Stimulated activated CD8-positive, alpha-beta memory T cell treated with anti-CD3 and anti-CD28 coated beads, Interleukin-4, amount 100 ng/mL, for 1 hour (primary cell): ENCODE results near the gene ALDH1A2.
"Not testable (repeated sequence)": the region's sequence is repeated elsewhere in the genome, so short reads cannot be mapped to it uniquely, and the experiment has no call there.

Source experiments
- DNase-seq, 2 donors: peaks; one replicate each; pipeline ENCODE4 v3.0.0-alpha.2; 2020; ENCODE audit warnings: low read depth in 2 of 2, low spot score in 1 of 2

Gene ALDH1A2

GRCh38 chr15:58069008-58069407, 3.5 kb upstream of the ALDH1A2 start:
- no peak for DNase-seq

- no peak for DNase-seq
These were observed 744 bp upstream of the ALDH1A2 start for GRCh38 chr15:58066042-58066867.

GRCh38 chr15:58064980-58065444, 499 bp downstream of the ALDH1A2 start:
- DNase-seq, result no peak

GRCh38 chr15:58064082-58064979, 1.2 kb downstream of the ALDH1A2 start:
- DNase-seq, result no peak

- no peak for DNase-seq
These were observed 1.9 kb downstream of the ALDH1A2 start for GRCh38 chr15:58063614-58064013.

- no peak for DNase-seq
These were observed 2.5 kb downstream of the ALDH1A2 start for GRCh38 chr15:58062983-58063382.

- no peak for DNase-seq
These were observed 3.3 kb downstream of the ALDH1A2 start for GRCh38 chr15:58062175-58062574.

GRCh38 chr15:58060575-58060974, 4.9 kb downstream of the ALDH1A2 start:
- DNase-seq, result no peak

- DNase-seq, result no peak
These were observed 6.8 kb downstream of the ALDH1A2 start for GRCh38 chr15:58058729-58059128.

- no peak for DNase-seq
These were observed 7.4 kb downstream of the ALDH1A2 start for GRCh38 chr15:58058073-58058472.

GRCh38 chr15:58057559-58057958, 8.0 kb downstream of the ALDH1A2 start:
- DNase-seq, result no peak

- DNase-seq, result no peak
These were observed 9.5 kb downstream of the ALDH1A2 start for GRCh38 chr15:58056015-58056414.

GRCh38 chr15:58053315-58054153, 12.0 kb downstream of the ALDH1A2 start:
- no peak for DNase-seq

- DNase-seq, result no peak
These were observed 13.2 kb downstream of the ALDH1A2 start for GRCh38 chr15:58052334-58052733.

GRCh38 chr15:58049520-58050227, 15.8 kb downstream of the ALDH1A2 start:
- DNase-seq, result no peak

GRCh38 chr15:58048261-58048660, 17.2 kb downstream of the ALDH1A2 start:
- DNase-seq, result no peak

GRCh38 chr15:58047149-58047548, 18.4 kb downstream of the ALDH1A2 start:
- DNase-seq, result no peak

- DNase-seq, result no peak
These were observed 19.0 kb downstream of the ALDH1A2 start for GRCh38 chr15:58046467-58046866.

- not testable (repeated sequence) for DNase-seq
These were observed 20.1 kb downstream of the ALDH1A2 start for GRCh38 chr15:58045376-58045775.

- DNase-seq, result no peak
These were observed 21.0 kb downstream of the ALDH1A2 start for GRCh38 chr15:58044551-58044950.
